GM19239 (cell line): Measurements from ENCODE around the gene ZNF792.
A peak's percentile ranks its signal among the peaks of the same experiment; 100 is the strongest.
"Not testable (repeated sequence)": the region's sequence is repeated elsewhere in the genome, so short reads cannot be mapped to it uniquely, and the experiment has no call there.

Source experiments
- DNase-seq: peaks from one replicate; pipeline ENCODE4 v3.0.0; 2011; ENCODE audit warnings: low spot score; ENCODE audit not compliant: insufficient read length
- FAIRE-seq: peaks from 2 replicates; lab custom pipeline; 2011; peaks lifted over from hg19 to GRCh38; lab: Jason Lieb, UNC

Gene ZNF792

GRCh38 chr19:34938886-34939285 lies 25.1 kb downstream of the ZNF792 start:
- DNase-seq (no peak), FAIRE-seq (no peak)

GRCh38 chr19:34936184-34936583 lies 27.8 kb downstream of the ZNF792 start:
- no peak for DNase-seq
- no peak for FAIRE-seq

- DNase-seq, result no peak
- FAIRE-seq, result no peak
These were observed 31.5 kb downstream of the ZNF792 start for GRCh38 chr19:34932494-34932893.

GRCh38 chr19:34926685-34927375 lies 37.2 kb downstream of the ZNF792 start, which contains the start of gene ZNF30:
Gene ZNF30, plus strand, starts transcription at chr19:34926903. Its CDS starts 3,045 bp downstream, at chr19:34929948.
- FAIRE-seq, result peak; percentile 96

GRCh38 chr19:34926361-34926684 lies 37.7 kb downstream of the ZNF792 start:
- no peak for DNase-seq
- no peak for FAIRE-seq

More at GRCh38 chr19:34926685-34927375, 37.2 kb downstream of the ZNF792 start, which contains the start of gene ZNF30:
- peak; percentile 94 for DNase-seq

- DNase-seq (no peak), FAIRE-seq (no peak)
These were observed 38.7 kb downstream of the ZNF792 start for GRCh38 chr19:34925278-34925855.

DNA sequence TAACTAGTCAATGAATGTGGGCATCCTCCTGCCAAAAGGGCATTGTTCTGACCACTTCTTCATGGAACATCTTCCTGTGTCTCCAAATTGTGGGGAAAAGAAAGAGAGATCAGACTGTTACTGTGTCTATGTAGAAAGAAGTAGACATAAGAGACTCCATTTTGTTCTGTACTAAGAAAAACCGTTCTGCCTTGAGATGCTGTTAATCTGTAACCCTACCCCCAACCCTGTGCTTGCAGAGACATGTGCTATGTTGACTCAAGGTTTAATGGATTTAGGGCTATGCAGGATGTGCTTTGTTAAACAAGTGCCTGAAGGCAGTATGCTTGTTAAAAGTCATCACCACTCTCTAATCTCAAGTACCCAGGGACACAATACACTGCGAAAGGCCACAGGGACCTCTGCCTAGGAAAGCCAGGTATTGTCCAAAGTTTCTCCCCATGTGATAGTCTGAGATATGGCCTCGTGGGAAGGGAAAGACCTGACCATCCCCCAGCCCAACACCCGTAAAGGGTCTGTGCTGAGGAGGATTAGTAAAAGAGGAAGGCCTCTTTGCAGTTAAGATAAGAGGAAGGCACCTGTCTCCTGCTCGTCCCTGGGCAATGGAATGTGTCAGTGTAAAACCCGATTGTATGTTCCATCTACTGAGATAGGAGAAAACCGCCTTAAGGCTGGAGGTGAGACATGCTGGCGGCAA lies 43.8 kb downstream of the ZNF792 start:
- not testable (repeated sequence) for FAIRE-seq

DNA sequence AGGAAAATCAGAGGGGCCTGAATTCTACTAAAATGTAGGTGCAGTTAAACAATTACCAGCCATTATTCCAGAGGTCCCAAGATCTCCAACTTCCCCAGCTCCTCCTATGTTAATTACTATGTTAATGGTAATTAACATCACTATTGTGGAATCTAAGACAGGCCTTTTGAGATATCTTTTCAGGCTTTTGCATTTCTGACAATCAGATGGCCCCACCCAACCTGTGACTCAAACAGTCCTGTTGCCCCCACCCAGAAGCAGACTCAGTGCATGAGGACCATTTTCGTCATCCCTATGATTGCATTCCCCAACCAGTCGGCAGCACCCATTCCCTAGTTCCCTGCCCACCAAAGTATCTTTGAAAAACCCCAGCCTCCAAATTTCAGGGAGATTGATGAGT lies 45.8 kb downstream of the ZNF792 start:
- FAIRE-seq, result no peak
- DNase-seq, result no peak

More for the DNA sequence above, 43.8 kb downstream of the ZNF792 start:
- not testable (repeated sequence) for DNase-seq

DNA sequence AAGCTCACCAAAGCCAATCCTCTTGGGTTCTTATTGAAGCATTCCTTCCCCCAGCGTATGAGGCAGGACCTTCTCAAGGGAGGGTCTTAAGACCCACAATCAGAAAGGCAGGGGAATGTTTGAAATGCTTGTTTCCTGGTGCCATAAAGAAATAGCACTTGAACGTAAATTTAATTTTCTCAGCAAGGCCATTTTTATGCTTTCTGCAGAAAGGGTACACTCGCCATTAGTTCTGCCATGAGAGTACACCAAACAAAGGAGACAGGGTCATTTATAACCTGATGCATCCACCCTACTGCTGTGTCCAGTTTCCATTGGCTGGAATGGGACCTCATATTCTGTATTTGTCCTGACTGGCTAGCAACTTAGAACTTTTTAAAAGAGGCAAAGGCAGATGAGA lies 46.9 kb downstream of the ZNF792 start:
- not testable (repeated sequence) for FAIRE-seq, DNase-seq

- DNase-seq, result no peak
These were observed 53.3 kb downstream of the ZNF792 start for GRCh38 chr19:34910770-34911169.

More at GRCh38 chr19:34910770-34911169, 53.3 kb downstream of the ZNF792 start:
- no peak for FAIRE-seq
